GM12865 (cell line): Measurements from ENCODE around the gene TIMM13.

Source experiments
- DNase-seq: peaks from one replicate; pipeline ENCODE4 v3.0.0; 2010; ENCODE audit warnings: low read depth
- H3K4me3 ChIP-seq: 2 replicates; pipeline ENCODE4 v1.5.1; 2011; ENCODE audit warnings: mild to moderate bottlenecking, low read depth, low read length, control low read depth
- TF ChIP-seq, protein P1 (sequence below): IDR thresholded peaks from 2 replicates; pipeline ENCODE4 v1.5.1; 2011; ENCODE audit warnings: low read length, control low read depth, low read depth, inconsistent platforms; ENCODE audit not compliant: insufficient read depth; ENCODE audit errors: missing control alignments

The TIMM13 gene

DNA sequence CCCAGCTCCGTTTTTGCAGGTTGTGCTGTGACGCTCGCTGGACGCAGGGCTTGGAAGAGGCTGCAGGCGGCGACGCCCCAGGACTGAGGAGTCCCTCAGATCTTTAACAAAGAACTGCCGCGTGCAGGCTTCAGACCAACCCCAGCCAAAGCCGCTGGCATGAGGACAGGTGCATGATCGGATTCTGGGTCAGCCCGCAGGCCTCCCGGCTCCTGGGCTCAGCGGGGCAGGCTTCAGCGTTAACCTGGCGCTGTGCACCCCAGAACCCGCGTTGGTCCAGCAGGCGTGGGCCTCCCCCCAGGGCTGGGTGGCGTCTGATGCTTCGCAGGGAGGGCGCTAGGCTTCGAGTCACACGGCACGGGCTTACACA is 920 bp upstream of the TIMM13 start:
- no peak for DNase-seq
- TF ChIP-seq, protein P1, sequence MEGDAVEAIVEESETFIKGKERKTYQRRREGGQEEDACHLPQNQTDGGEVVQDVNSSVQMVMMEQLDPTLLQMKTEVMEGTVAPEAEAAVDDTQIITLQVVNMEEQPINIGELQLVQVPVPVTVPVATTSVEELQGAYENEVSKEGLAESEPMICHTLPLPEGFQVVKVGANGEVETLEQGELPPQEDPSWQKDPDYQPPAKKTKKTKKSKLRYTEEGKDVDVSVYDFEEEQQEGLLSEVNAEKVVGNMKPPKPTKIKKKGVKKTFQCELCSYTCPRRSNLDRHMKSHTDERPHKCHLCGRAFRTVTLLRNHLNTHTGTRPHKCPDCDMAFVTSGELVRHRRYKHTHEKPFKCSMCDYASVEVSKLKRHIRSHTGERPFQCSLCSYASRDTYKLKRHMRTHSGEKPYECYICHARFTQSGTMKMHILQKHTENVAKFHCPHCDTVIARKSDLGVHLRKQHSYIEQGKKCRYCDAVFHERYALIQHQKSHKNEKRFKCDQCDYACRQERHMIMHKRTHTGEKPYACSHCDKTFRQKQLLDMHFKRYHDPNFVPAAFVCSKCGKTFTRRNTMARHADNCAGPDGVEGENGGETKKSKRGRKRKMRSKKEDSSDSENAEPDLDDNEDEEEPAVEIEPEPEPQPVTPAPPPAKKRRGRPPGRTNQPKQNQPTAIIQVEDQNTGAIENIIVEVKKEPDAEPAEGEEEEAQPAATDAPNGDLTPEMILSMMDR, result no peak
- H3K4me3 ChIP-seq, result no peak overlapping the region

DNA sequence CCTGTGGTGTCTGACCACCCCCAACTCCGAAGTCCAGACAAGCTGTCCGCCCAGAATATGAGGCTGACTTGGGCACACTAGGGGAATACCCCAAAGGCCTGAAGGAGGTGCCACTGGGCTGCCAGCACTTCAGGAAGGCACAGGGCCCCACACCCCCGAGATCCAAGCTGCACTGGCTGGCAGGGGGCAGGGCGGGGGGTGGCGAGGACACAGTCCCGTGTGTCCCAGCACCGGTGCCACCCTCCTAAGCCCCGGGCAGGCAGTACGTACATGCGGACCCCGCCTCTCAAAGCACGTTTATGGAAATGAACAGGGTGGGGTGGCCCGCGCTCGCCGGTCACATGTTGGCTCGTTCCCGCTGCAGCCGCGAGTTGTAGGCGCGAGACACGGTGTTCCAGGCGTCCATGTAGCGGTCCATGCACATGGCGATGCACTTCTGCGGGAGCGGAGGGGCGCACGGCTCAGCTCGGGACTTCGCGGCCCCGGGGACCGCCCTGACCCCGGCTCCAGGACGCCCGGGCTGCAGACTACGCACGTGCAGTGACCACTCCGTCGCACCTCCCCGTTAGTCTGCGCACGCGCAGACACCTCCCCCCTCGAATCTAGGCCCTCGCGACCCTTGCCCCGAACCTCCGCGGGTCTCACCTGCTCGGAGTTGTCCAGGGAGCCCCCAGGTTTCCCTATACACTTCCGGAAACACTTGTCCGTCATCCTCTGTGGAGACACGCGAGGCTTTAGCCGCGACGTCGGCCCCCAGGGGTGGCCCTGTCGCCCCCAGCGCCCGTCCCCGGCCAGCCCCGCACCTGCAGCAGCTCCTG is 566 bp downstream of the TIMM13 start:
- H3K4me3 ChIP-seq, result peak overlapping the region; percentile 84
- peak; percentile 70 for DNase-seq
- TF ChIP-seq, protein P1, result no peak

DNA sequence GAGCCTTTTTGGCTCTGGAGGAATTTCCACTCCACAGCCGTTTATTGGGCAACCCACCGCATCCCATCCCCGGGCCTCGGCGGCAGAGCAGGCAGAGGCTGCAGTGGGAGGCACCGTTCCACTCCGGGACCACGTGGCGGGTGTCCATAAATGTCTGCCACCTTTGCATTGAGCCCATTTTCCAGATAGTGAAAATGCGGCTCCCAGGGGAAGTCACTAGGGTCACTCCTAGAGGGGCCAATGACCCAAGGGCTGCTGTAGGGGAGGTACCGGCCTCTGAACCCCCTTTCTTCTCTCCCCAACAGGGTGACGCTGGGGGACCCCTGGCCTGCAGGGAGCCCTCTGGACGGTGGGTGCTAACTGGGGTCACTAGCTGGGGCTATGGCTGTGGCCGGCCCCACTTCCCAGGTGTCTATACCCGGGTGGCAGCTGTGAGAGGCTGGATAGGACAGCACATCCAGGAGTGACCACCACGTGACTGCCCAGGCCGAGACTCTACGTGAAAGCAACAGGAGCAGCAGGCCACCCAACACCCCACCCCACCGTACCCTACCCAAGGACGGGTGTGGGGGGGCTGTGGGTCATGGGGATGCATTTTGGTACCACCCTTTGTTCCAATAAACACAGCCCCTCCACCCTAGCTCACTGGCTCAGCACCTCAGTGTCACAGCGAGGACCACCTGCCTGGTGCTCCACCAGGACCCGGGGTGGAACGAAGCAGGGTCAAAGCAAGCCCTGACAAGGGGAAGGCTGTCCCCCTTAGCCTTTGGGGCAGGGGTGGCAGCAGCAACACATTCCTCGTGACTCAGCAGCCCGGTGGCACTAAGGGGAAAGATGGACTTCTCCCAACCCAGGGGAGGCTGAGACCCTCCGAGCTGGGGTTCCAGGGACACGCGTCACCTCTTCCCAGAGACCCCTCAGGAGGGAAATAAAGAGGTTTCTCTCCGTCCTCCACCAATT is 1.5 kb downstream of the TIMM13 start:
- DNase-seq, result no peak
- TF ChIP-seq, protein P1, result no peak
- peak overlapping the region; percentile 84 for H3K4me3 ChIP-seq

DNA sequence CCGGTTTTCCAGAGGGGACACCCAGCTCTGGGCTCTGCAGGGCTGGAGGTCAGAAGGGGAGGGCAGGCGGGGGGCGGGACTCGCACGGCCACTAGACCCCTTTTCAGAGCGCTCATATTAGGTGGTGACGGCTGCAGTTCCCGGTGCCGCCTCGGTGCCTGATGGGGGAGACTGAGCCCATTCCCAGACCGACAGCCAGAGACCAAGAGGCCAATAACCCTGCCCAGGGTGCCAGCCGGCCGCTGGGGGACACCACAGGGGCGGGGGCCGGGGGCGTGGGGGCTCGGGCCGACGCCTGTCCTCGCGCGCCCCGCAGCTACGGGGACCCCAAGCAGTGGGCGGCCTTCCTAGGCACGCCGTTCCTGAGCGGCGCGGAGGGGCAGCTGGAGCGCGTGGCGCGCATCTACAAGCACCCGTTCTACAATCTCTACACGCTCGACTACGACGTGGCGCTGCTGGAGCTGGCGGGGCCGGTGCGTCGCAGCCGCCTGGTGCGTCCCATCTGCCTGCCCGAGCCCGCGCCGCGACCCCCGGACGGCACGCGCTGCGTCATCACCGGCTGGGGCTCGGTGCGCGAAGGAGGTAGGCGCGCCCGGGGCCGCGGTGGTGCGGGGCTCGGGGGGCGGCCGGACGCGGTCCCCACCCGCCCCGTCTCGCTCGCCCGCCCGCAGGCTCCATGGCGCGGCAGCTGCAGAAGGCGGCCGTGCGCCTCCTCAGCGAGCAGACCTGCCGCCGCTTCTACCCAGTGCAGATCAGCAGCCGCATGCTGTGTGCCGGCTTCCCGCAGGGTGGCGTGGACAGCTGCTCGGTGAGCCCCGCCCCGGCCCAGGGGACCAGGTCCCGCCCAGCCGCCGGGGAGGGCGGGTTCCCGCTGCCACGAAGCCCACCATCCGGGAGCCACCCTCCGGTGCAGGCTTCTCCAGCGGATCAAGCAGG is 2.4 kb downstream of the TIMM13 start:
- DNase-seq, result no peak
- H3K4me3 ChIP-seq, result no peak overlapping the region
- TF ChIP-seq, protein P1, result no peak

DNA sequence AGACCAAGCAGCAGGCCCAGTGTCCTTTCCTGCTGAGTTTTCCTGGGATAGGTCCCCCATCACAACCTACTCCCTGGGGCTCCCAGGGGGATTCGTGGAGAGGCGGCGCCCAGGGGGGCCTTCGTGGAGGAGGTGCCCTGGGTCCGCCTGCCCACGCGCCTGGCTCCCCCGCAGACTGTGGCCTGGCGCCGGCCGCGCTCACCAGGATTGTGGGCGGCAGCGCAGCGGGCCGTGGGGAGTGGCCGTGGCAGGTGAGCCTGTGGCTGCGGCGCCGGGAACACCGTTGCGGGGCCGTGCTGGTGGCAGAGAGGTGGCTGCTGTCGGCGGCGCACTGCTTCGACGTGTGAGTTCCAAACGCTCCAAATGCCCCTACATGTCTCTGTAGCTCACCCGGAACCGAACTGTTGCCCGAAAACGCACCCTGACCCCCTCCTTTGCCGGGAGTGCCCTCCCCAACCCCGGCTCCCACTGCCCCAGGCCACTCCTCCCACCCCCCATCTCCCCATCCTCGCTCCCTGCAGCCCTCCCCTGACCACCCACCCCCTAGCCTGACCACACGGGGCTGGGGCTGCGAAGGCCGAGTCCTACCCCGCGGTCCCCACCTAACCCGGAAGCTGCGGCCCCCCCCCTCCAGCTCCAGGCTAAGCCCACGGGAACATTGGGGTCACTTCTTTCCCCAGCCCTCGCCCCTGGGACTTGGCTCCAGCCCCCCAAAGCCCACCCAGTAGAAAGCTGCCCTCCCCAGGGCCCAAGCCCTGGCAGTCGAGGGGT is 3.3 kb downstream of the TIMM13 start:
- no peak overlapping the region for H3K4me3 ChIP-seq
- DNase-seq, result no peak
- TF ChIP-seq, protein P1, result no peak
